Stimulated activated naive CD8-positive, alpha-beta T cell treated with anti-CD3 and anti-CD28 coated beads, Interleukin-15, Interleukin-2, amounts not matched to agents 100 U/mL and 50 U/mL, for 24 hours (primary cell): ENCODE data around the gene HIGD1A.
A peak's percentile ranks its signal among the peaks of the same experiment; 100 is the strongest.

Source experiments
- ATAC-seq: fragments of 150-1000 bp; cut with Tn5 transposase; one replicate; pipeline ENCODE4 v1.10.0; 2021
- DNase-seq: peaks from one replicate; pipeline ENCODE4 v3.0.0; 2021

HIGD1A gene

GRCh38 chr3:42804106-42804830 is at the start of gene HIGD1A:
HIGD1A (minus strand) TSS chr3:42804490; CDS start chr3:42794253, 10,237 bp downstream.
- ATAC-seq (peak; percentile 100), DNase-seq (peak; percentile 94)

GRCh38 chr3:42853739-42854302 is 49.5 kb upstream of the HIGD1A start:
- DNase-seq (no peak), ATAC-seq (no peak)

GRCh38 chr3:42853056-42853455 is 48.8 kb upstream of the HIGD1A start:
- ATAC-seq, result no peak
- DNase-seq, result no peak

- DNase-seq, result no peak
- no peak for ATAC-seq
Measured at GRCh38 chr3:42852441-42852840, 48.2 kb upstream of the HIGD1A start.

GRCh38 chr3:42851228-42851834 is 47.0 kb upstream of the HIGD1A start:
- ATAC-seq (no peak), DNase-seq (no peak)

GRCh38 chr3:42850263-42850662 is 46.0 kb upstream of the HIGD1A start:
- DNase-seq, result no peak
- no peak for ATAC-seq

GRCh38 chr3:42849017-42849416 is 44.7 kb upstream of the HIGD1A start:
- DNase-seq, result no peak
- ATAC-seq, result no peak

GRCh38 chr3:42847731-42848130 is 43.4 kb upstream of the HIGD1A start:
- ATAC-seq (no peak), DNase-seq (no peak)

- DNase-seq (peak; percentile 24), ATAC-seq (peak; percentile 25)
Measured at GRCh38 chr3:42846685-42847522, 42.6 kb upstream of the HIGD1A start.

GRCh38 chr3:42844815-42845214 is 40.5 kb upstream of the HIGD1A start:
- no peak for DNase-seq
- ATAC-seq, result no peak

GRCh38 chr3:42844412-42844713 is 40.1 kb upstream of the HIGD1A start:
- DNase-seq (no peak), ATAC-seq (no peak)

GRCh38 chr3:42843713-42844411 is 39.6 kb upstream of the HIGD1A start:
- no peak for ATAC-seq

GRCh38 chr3:42841332-42841731 is 37.0 kb upstream of the HIGD1A start:
- ATAC-seq, result no peak
- DNase-seq, result no peak

More at GRCh38 chr3:42843713-42844411, 39.6 kb upstream of the HIGD1A start:
- DNase-seq, result no peak

GRCh38 chr3:42839616-42840015 is 35.3 kb upstream of the HIGD1A start:
- ATAC-seq (peak; percentile 83), DNase-seq (peak; percentile 7)

- DNase-seq (no peak), ATAC-seq (no peak)
Measured at GRCh38 chr3:42838571-42838970, 34.3 kb upstream of the HIGD1A start.

GRCh38 chr3:42836150-42837123 is 32.1 kb upstream of the HIGD1A start:
- ATAC-seq (no peak), DNase-seq (no peak)

GRCh38 chr3:42831321-42831713 is 27.0 kb upstream of the HIGD1A start:
- peak; percentile 86 for DNase-seq
- ATAC-seq, result peak; percentile 79

GRCh38 chr3:42830437-42831320 is 26.4 kb upstream of the HIGD1A start:
- DNase-seq, result no peak
- no peak for ATAC-seq

GRCh38 chr3:42829628-42830436 is 25.5 kb upstream of the HIGD1A start:
- ATAC-seq (no peak), DNase-seq (no peak)
